Measurements from ENCODE around the gene HSPA6.

DNA sequence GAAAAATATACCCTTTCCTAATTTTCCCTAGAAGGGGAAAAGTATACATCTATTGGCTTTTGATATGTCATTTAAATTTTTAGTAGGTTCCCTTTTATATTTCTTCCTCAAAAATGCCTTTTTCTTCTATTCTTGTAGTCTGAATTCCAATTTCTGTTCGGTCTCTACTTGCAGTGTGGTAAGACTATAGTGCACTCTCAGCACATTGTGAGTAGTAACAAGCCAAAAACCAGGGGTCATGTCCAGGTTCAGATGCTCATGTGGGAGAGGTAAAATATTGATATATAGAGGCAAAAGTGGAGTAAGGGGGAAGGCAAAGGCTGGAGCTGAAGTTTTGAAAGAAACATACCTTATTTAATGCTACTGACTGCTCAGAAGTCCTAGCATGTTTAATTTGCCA, 23.1 kb upstream of the HSPA6 start:
- TF ChIP-seq, protein P1, sequence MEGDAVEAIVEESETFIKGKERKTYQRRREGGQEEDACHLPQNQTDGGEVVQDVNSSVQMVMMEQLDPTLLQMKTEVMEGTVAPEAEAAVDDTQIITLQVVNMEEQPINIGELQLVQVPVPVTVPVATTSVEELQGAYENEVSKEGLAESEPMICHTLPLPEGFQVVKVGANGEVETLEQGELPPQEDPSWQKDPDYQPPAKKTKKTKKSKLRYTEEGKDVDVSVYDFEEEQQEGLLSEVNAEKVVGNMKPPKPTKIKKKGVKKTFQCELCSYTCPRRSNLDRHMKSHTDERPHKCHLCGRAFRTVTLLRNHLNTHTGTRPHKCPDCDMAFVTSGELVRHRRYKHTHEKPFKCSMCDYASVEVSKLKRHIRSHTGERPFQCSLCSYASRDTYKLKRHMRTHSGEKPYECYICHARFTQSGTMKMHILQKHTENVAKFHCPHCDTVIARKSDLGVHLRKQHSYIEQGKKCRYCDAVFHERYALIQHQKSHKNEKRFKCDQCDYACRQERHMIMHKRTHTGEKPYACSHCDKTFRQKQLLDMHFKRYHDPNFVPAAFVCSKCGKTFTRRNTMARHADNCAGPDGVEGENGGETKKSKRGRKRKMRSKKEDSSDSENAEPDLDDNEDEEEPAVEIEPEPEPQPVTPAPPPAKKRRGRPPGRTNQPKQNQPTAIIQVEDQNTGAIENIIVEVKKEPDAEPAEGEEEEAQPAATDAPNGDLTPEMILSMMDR (IDR thresholded peaks at IDR 0.05), result no peak
- no peak for TF ChIP-seq POLR2A (IDR thresholded peaks at IDR 0.05)
- TF ChIP-seq POLR2AphosphoS5 (IDR thresholded peaks at IDR 0.05; ENCODE audit: insufficient read depth in 1 of 2, low read depth in 1 of 2), result no peak
